AG04450 (cell line): ENCODE results near the gene YJU2. TPM values are rescaled to one million over a fixed set of nuclear protein-coding genes. Genes with fewer than 3 reads are reported as not detected.

ENCODE experiments used
- CTCF ChIA-PET: fragments of 300-600, 350-600 bp; formaldehyde crosslinking; extraction: SDS; loops from one replicate; lab custom pipeline; 2022; ENCODE audit warnings: antibody characterized with exemption, inconsistent platforms; lab: Charles Lee
- POLR2A ChIA-PET: fragments of 350-600 bp; formaldehyde crosslinking; extraction: SDS; loops from one replicate; lab custom pipeline; 2021; ENCODE audit warnings: antibody characterized with exemption, inconsistent platforms; lab: Yijun Ruan, JAX
- DNase-seq: peaks from one replicate; pipeline ENCODE4 v3.0.0-alpha.2; 2011; ENCODE audit warnings: low read depth, low spot score
- H3K27ac ChIP-seq: one replicate; pipeline ENCODE4 v1.5.1; 2012; ENCODE audit warnings: low read depth, low read length, control low read depth
- H3K27me3 ChIP-seq: one replicate; pipeline ENCODE4 v1.6.0; 2012; ENCODE audit warnings: low read length; ENCODE audit not compliant: control insufficient read depth, insufficient read depth
- H3K4me3 ChIP-seq: 2 replicates; pipeline ENCODE4 v1.5.1; 2011; ENCODE audit warnings: mild to moderate bottlenecking, low read depth, low read length, control low read depth
- H3K9me3 ChIP-seq: 2 replicates; pipeline ENCODE4 v1.5.1; 2012; ENCODE audit warnings: low read length; ENCODE audit not compliant: control insufficient read depth, insufficient read depth
- polyA plus RNA-seq: library from polyadenylated mRNA; depleted of rRNA; stranded (reverse); fragments of >200 nt; gene quantifications from 2 replicates; pipeline ENCODE4 v1.2.3, GENCODE V29; 2011
- TF ChIP-seq, protein P1 (sequence below): IDR thresholded peaks from 2 replicates; pipeline ENCODE4 v1.5.1; 2011; ENCODE audit warnings: low read depth, low read length, control low read depth, inconsistent platforms

Gene YJU2
- polyA plus RNA-seq, 1 experiment = 10.2 TPM

DNA sequence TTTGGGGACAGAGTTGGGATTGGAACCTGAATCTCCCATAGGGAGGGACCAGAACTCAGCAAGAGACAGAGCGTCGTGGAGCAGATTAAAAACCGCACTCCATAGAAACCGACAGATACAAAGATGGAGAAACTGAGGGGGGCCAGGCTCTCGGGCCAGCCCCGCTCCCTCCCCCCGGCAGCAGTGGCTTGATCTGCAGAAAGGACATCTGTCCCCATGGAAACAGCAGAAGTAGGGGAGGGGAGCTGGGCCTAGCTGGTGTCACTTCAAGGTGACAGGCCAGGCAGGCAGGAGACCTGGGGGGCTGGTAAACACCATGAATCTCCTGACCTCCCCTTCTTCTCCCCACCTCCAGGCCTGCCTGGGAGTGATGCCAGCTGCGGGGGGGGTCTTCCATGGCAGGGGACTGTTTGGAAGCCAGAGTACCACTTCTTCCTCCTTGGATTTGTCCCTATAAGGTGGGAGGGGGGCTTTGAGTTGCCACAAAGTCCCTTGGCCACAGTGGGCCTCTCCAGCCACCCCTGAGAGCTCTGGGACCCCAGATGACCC, 44.4 kb downstream of the YJU2 start:
- TF ChIP-seq, protein P1, sequence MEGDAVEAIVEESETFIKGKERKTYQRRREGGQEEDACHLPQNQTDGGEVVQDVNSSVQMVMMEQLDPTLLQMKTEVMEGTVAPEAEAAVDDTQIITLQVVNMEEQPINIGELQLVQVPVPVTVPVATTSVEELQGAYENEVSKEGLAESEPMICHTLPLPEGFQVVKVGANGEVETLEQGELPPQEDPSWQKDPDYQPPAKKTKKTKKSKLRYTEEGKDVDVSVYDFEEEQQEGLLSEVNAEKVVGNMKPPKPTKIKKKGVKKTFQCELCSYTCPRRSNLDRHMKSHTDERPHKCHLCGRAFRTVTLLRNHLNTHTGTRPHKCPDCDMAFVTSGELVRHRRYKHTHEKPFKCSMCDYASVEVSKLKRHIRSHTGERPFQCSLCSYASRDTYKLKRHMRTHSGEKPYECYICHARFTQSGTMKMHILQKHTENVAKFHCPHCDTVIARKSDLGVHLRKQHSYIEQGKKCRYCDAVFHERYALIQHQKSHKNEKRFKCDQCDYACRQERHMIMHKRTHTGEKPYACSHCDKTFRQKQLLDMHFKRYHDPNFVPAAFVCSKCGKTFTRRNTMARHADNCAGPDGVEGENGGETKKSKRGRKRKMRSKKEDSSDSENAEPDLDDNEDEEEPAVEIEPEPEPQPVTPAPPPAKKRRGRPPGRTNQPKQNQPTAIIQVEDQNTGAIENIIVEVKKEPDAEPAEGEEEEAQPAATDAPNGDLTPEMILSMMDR = no peak
- ChIA-PET CTCF (no interaction called here), POLR2A (no interaction called here)
- H3K27me3 ChIP-seq = peaks cover 4% of the 10 kb centered on the region
- no peaks in the 10 kb centered on the region; the same call in 1 of the 2 replicates for H3K9me3 ChIP-seq
- H3K27ac ChIP-seq = no peak overlapping the region
- no peak overlapping the region for H3K4me3 ChIP-seq
- no peak for DNase-seq

DNA sequence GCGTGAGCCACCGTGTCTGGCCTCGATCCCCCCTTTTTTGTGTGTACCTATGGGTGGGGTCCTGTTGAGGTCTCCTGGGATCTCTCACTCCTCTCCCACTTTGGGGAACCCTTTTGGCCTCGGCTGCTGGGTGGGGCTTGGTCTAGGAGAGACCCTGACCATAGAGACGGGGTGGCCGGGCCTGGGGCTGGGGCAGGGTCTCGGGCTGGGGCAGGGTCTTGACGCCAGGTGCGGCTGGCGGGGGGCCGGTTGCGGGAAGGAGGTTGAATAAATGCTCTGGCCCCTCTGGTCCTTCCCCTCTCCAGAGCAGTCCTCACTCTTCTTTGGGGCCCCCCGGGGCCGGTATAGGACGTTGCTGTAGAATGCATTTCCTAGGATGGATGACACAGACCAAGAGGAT, 45.6 kb downstream of the YJU2 start:
- Histone ChIP-seq H3K27ac (no peak overlapping the region), H3K9me3 (no peaks in the 10 kb centered on the region; the same call in 1 of the 2 replicates), H3K27me3 (peaks cover 4% of the 10 kb centered on the region), H3K4me3 (no peak overlapping the region)
- TF ChIP-seq, protein P1 = no peak
- no peak for DNase-seq
- CTCF ChIA-PET = no interaction called here
- POLR2A ChIA-PET = no interaction called here

DNA sequence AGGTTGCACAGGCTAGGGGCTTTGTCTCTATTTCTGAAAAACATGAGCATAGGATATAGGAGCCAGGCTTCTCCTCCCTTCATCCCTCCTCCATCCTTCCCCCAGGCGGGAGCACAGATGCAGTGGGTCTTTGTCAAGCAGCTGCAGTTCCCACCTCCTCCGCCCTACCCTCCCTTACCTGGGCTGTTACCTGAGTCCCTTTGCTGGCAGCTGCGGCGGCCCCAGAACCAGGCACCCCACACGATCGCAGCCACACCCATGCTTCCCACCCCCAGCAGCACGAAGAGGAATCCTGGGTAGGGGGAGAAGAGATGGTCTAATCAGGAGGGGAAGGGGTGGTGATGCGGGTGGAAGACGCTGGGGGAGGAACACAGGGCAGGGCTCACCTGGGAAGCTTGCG, 47.5 kb downstream of the YJU2 start:
- no peak overlapping the region for H3K27ac ChIP-seq
- H3K27me3 ChIP-seq = peaks cover 4% of the 10 kb centered on the region
- ChIA-PET POLR2A (no interaction called here), CTCF (no interaction called here)
- H3K9me3 ChIP-seq = no peaks in the 10 kb centered on the region; the same call in 1 of the 2 replicates
- TF ChIP-seq, protein P1 = no peak
- H3K4me3 ChIP-seq = no peak overlapping the region
- DNase-seq = no peak

DNA sequence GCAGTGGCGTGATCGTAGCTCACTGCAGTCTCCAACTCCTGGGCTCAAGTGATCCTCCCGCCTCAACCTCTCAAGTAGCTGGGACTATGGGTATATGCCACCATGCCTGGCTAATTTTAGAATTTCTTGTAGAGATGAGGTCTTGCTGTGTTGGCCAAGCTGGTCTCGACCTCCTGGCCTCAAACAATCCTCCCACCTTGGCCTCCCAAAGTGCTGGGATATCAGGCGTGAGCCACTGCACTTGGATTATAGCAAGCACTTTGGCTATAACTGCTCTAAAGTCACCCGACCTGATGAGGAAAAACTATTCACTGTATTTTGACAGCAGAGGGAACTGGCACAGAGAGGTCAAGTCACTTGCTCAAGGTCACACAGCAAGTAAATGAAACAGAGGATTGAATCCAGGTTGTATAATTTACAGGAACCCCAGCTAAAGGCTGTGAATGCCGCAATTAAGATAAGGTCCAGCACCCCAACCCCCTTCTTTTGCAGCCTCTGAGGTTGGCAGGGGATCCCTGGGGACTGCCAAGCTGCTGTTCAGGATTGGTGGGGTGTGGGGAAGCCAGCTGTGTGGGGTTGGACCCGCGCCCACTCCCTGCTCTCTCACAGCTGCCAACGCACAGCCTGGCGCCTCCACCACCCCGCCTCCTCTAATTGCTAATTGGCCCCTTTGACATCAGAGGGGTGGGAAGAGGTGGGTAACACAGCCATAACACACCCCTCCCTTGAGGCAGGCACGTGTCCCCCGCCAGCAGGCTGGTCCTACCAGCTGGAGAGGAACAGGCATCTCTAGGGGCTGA, 49.3 kb downstream of the YJU2 start:
- TF ChIP-seq, protein P1 = no peak
- H3K4me3 ChIP-seq = no peak overlapping the region
- no peak for DNase-seq
- H3K9me3 ChIP-seq = no peaks in the 10 kb centered on the region
- POLR2A ChIA-PET = interaction anchor here (0.6 to 0.7 kb wide), 2 partner anchors 38 to 49 kb away, joined by 3 to 4 read pairs; partner anchors contain the start of gene YJU2
- no peaks in the 10 kb centered on the region for H3K27me3 ChIP-seq
- H3K27ac ChIP-seq = no peak overlapping the region
- CTCF ChIA-PET = no interaction called here
